Measurements from ENCODE around the gene AP3B1. TPM values are rescaled to one million over a fixed set of nuclear protein-coding genes. Genes with fewer than 3 reads are reported as not detected.

Gene AP3B1
- total RNA-seq, 4 donors from 2014 or later: 33.8 to 38.6 (median 36.0) TPM

- H3K27me3 ChIP-seq: no peaks in the 10 kb centered on the region
- no peaks in the 10 kb centered on the region for H3K9me3 ChIP-seq
- peaks cover 0 to 47% of the 10 kb centered on the region in 2 donors for H3K36me3 ChIP-seq
- TF ChIP-seq EP300 (IDR thresholded peaks at IDR 0.05) (no peak), POLR2A (IDR thresholded peaks at IDR 0.05) (no peak), CTCF (IDR thresholded peaks at IDR 0.05) (no peak), POLR2AphosphoS5 (IDR thresholded peaks at IDR 0.05) (no peak)
- WGBS, 2 donors (ENCODE audit: low coverage in 1 of 2): 86 to 89% methylated on average over 9 to 10 of the region's 10 CpGs
- H3K4me1 ChIP-seq: no peaks in the 10 kb centered on the region
- no peak overlapping the region for H3K4me3 ChIP-seq
- no peak overlapping the region for H3K27ac ChIP-seq
- ATAC-seq: no peak
Observed at GRCh38 chr5:78112931-78113330, 181.6 kb downstream of the AP3B1 start.

GRCh38 chr5:78109891-78110324 is 184.6 kb downstream of the AP3B1 start:
- no peak for TF ChIP-seq POLR2A (IDR thresholded peaks at IDR 0.05)
- TF ChIP-seq CTCF (IDR thresholded peaks at IDR 0.05): no peak
- no peak for TF ChIP-seq EP300 (IDR thresholded peaks at IDR 0.05)
- Histone ChIP-seq H3K4me1 (no peaks in the 10 kb centered on the region), H3K27me3 (no peaks in the 10 kb centered on the region), H3K9me3 (no peaks in the 10 kb centered on the region), H3K4me3 (no peak overlapping the region), H3K36me3 (peaks cover 0 to 49% of the 10 kb centered on the region in 2 donors), H3K27ac (no peak overlapping the region)
- 93 to 94% methylated on average over 3 of the region's 3 CpGs for WGBS, 2 donors (ENCODE audit: low coverage in 1 of 2)
- ATAC-seq: no peak

GRCh38 chr5:78108564-78108963 is 185.9 kb downstream of the AP3B1 start:
- Histone ChIP-seq H3K27ac (no peak overlapping the region), H3K4me1 (no peaks in the 10 kb centered on the region), H3K27me3 (no peaks in the 10 kb centered on the region), H3K4me3 (no peak overlapping the region), H3K9me3 (no peaks in the 10 kb centered on the region), H3K36me3 (peaks cover 0 to 35% of the 10 kb centered on the region in 2 donors)
- ATAC-seq: no peak
- TF ChIP-seq POLR2A (IDR thresholded peaks at IDR 0.05) (no peak), POLR2AphosphoS5 (IDR thresholded peaks at IDR 0.05) (no peak), EP300 (IDR thresholded peaks at IDR 0.05) (no peak), CTCF (IDR thresholded peaks at IDR 0.05) (no peak)
- 94 to 100% methylated on average over 3 of the region's 3 CpGs for WGBS, 2 donors (ENCODE audit: low coverage in 1 of 2)

GRCh38 chr5:78103232-78103918 is 191.1 kb downstream of the AP3B1 start:
- TF ChIP-seq CTCF (IDR thresholded peaks at IDR 0.05) (no peak), EP300 (IDR thresholded peaks at IDR 0.05) (no peak), POLR2AphosphoS5 (IDR thresholded peaks at IDR 0.05) (no peak), POLR2A (IDR thresholded peaks at IDR 0.05) (no peak)
- WGBS, 2 donors (ENCODE audit: low coverage in 1 of 2): 72 to 87% methylated on average over 4 of the region's 4 CpGs
- Histone ChIP-seq H3K36me3 (peaks cover 4 to 42% of the 10 kb centered on the region in 2 donors), H3K27me3 (no peaks in the 10 kb centered on the region), H3K27ac (no peak overlapping the region), H3K4me3 (no peak overlapping the region), H3K4me1 (no peaks in the 10 kb centered on the region), H3K9me3 (no peaks in the 10 kb centered on the region)
- ATAC-seq: no peak

- no peak overlapping the region for H3K27ac ChIP-seq
- no peaks in the 10 kb centered on the region for H3K9me3 ChIP-seq
- H3K4me3 ChIP-seq: no peak overlapping the region
- no peak for ATAC-seq
- no peaks in the 10 kb centered on the region for H3K4me1 ChIP-seq
- H3K36me3 ChIP-seq: peaks cover 4 to 45% of the 10 kb centered on the region in 2 donors
- no peaks in the 10 kb centered on the region for H3K27me3 ChIP-seq
- no peak for TF ChIP-seq CTCF (IDR thresholded peaks at IDR 0.05)
- TF ChIP-seq EP300 (IDR thresholded peaks at IDR 0.05): no peak
- no peak for TF ChIP-seq POLR2AphosphoS5 (IDR thresholded peaks at IDR 0.05)
- TF ChIP-seq POLR2A (IDR thresholded peaks at IDR 0.05): no peak
Observed at GRCh38 chr5:78102500-78102899, 192.0 kb downstream of the AP3B1 start.
